T-helper 1 cell (primary cell): Measurements from ENCODE around the gene MYL7.
"Not testable (repeated sequence)": the region's sequence is repeated elsewhere in the genome, so short reads cannot be mapped to it uniquely, and the experiment has no call there.

Experiments
- DNase-seq, 5 donors: peaks; one replicate each; pipeline ENCODE4 v3.0.0-alpha.2; 2012 to 2020
- total RNA-seq, 4 donors: gene quantifications; one replicate each; lab custom pipeline; 2026; lab: John Stamatoyannopoulos, UW

Gene MYL7, protein sequence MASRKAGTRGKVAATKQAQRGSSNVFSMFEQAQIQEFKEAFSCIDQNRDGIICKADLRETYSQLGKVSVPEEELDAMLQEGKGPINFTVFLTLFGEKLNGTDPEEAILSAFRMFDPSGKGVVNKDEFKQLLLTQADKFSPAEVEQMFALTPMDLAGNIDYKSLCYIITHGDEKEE
- total RNA-seq, result 0 to 0.46 (median 0) reads per million in 4 donors

DNA sequence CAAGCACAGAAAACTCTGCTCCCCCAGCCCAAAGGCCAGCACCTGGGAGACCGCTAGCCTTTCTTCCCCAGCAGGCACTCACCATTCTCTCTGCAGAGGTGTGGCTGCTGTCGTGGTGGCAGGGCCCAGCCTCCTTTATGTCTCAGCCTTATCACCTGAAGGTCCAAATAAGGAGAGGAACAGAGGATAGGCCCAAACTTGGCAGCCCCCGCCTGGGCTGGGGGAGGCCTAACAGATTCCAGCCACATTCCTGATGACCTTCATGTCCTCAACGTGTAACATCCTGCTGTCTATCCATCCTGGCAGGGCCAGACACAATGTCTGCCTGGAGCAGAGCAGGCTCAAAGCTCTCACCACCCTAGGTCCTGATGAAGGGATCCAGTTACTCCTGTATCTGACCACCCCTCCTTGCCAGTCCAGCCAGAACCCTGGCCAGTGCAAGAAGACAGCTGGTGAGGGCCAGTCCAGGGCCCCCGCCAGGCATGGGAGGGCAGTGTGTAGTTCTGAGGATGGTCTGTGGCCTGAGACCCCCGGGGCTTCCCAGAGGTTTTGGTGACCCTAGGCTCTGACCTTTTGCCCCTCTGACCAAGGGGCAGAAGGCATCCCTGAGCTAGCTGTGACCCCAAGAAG lies at the start of gene MYL7:
TSS of gene MYL7 (minus strand) at position 112 of the 630 bp plus-strand sequence. CDS start at position 85, 27 bp downstream.
- no peak for DNase-seq

DNA sequence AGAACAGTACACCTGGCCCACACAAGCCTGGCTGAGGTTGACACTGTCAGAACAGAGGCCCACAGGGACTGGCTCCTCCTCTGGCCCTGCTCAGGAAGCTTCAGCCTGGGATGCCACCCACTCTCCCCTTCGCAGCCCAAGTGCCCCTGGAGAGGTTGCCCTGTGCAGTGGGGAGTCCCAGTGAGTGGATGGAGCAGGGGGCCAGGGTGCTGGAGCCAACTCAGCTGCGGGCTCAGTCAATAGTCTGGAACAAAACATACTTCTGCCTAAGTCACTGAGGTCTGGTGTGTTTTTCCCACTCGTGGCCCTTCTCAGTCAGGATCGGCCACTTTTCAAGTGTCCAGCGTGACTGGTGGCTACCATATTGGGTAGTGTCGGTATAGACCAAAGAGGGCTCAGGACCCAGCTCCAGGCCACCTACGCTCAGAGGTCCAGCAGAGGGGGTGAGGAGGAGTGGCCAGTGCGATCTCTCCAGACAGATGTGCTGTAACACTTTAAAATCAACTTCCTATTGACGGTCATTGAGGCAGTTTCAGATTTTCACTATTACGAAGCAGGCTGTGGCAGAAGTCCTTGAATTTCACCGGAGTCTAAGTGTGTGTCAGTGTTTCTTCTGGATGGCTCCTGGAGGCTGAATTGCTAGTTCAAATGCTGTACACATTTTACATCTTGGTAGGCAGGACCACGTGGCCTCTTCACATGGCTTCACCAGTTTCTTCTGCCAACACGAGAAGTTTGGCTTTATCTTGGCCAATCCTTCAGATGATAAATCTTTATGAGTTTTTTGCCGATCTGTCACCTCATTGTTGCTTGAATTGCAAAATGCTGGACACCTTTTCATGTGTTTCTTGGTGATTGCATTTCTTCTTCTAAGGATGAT lies 49.1 kb upstream of the MYL7 start:
- no peak for DNase-seq

DNA sequence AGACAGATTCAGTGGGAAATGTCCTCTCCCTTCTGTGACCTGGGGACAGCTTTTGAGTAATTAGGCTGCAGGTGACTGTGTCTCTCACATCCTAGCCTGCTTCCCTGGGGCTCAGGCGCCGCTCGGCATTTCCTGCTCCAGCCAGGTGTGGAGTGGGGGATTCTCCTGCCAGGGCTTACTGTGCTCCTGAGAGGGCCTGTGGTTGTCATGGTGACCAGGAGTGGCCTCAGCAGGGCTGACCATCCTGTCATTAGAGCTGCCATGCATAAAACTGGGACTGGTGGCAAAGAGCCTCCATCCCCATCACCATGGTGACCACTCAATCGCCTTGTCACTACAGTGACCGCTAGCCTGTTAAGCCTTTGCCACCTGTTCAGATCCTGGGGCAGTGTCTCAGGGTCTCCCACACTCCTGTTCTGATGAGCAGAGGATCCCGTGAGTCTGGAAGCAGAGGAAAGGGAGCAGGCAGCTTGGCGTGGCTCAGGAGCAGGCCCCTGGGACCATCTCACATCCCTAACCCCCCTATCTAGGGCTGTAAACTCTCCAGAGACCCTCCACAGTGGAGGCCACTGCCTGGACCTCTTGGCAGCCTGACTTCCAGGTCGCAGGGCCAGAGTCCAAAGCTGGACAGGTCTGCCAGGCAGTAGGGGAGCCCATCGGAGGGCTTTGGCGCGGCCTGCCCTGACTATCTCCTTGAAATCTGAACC lies 48.3 kb upstream of the MYL7 start, which contains the start of gene GCK:
TSS of gene GCK (minus strand) at position 154 of the 707 bp plus-strand sequence. CDS start 486 bp downstream, outside the sequence.
- DNase-seq, result no peak

DNA sequence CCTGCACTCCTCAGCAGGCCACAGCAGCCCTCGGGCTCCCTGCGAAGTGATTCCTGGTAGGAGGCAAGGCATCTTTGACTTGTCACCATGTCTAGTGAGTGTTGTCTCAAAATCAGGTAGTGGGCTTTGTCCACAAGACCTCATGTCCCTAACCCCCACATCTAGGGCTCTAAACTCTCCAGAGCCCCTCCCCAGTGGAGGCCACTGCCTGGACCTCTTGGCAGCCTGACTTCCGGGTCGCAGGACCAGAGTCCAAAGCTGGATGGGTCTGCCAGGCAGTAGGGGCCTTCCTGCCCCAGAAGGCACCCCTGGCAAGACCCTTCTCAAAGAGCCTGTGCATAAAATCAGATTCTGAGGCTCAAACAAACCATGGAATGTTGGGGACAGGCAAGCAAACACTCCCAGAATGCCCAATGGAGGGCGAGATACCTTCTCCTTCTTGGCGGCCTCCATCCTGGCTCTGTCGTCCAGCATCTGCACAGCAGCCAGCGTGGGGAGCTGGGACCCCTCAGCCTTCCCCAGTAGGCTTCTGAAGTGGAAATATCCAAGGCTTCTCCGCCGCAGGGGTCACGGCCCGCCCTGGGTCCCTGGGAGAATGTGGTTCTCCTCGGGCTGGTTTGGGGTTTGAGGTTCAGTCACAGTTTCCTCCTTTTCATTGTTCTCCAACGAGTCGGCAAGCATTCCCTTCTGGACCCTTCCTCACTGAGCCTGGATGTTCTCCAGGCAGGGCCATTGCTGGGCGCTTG lies 47.5 kb upstream of the MYL7 start:
- DNase-seq, result no peak

DNA sequence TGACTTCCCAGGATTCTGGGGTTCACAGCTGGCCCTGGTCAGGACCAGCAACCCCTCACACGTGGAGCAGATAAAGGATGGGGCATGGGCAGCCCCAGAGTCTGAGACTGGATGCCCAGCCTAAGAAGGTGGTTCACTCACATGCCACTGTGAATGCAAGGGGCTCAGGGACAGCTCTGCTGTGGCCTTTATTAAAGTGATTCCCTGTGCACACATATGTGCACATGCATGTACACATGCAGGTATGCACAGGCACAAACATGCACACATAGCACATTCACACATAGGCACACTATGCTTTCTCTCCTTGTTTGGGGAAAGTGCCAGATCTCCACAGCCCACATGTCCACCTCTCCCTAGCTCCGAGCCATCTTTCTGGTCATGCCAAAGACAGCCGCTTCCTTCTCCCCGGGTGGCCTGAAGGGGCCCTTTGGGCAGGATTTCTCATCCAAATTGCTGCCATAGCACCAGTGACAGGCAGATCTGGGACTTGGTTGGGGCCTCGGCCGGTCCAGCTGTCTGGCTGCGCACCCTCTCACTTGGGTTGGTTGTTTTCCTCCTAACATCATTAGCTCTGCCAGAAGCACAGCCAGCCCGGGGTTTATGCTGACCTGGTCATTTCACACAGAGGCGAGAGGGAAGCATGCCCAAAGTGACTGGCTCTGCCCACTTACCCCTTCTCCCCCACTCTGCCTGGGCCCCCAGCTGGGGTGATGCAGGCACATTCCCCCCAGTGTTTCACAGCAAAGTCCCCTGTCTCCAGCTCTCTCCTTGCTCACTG lies 46.7 kb upstream of the MYL7 start:
- DNase-seq, result no peak

DNA sequence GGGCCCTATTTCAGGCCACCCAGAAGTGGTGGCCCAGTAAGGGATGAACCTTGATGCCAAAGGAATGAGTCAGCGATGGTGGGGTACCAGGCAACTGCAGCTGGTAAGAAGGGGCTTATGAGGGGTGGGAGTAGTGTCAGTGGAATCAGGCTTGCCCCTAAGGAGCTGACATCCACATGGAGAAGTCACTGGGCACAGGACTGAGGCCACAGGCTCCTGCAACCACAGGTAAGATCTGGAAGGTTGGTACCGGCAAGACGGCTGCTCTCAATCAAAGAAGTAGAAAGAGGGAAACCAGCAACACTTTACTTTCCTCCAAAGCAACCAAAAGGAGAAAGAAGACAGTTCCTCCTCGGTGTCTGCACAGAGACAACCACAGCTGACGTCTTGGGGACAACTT lies 45.6 kb upstream of the MYL7 start:
- DNase-seq, result no peak

- DNase-seq, result no peak
These were observed 44.6 kb upstream of the MYL7 start for GRCh38 chr7:44185729-44186128.

GRCh38 chr7:44184873-44185446 lies 43.8 kb upstream of the MYL7 start:
- no peak for DNase-seq

DNA sequence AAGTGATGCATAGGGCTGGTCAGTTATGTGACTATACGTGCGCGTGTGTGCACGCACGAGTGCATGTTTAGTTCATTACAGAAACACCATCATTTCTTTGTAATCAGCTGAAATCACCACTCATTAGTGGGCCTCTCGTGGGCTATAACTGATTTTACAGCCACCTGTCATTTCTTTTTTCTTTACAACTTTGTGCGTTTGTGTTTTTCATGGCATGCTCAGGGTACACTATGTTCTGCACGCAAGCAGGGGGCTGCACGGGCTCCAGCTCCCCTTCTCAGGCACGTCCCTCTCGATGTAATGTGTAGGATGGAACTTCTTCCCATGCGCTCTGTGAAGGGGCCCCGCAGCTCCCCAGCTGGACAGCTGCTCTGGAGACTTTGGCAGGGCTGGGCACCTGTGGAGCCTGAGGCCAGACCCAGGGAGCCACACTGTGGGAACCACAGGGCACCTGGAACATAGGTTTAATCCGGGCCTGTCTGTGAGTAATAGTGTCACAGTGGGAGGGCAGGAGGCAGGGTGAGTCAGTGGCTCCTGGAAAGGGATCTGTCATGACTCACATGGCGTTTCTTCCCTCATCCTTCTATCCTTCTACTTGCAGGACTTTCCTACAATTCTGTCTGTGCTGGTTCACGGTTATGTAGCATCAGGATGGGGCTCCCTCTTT lies 43.2 kb upstream of the MYL7 start:
- no peak for DNase-seq

GRCh38 chr7:44183386-44183785 lies 42.3 kb upstream of the MYL7 start:
- no peak for DNase-seq

GRCh38 chr7:44182827-44183226 lies 41.7 kb upstream of the MYL7 start:
- DNase-seq, result no peak

GRCh38 chr7:44180631-44181030 lies 39.5 kb upstream of the MYL7 start:
- no peak for DNase-seq

DNA sequence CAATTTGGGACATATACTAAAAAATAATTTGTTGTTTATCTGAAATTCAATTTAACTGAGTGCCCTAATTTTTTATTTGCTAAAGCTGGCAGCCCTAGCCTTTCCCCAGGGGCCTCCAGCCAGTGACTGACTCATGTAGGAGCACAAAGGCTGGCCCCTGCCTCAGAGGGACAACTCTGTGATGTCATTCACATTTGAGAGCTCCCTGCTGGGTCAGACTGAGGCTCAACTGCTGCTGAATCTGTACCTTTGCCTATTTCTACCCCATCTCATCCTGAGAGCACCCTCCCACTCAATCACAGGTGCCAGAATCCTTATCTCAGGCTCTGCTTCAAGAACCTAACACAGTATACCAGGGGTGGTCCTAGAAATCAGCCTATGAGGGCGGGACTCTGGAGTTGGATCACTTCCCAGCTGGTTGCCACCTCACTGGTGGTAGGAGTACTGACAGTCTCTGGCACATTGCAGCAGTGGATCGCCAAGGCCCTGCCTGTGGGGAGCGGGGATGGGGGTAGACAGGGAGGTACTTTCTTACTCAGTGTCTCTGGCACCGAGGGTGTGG lies 36.5 kb upstream of the MYL7 start:
- DNase-seq, result no peak

DNA sequence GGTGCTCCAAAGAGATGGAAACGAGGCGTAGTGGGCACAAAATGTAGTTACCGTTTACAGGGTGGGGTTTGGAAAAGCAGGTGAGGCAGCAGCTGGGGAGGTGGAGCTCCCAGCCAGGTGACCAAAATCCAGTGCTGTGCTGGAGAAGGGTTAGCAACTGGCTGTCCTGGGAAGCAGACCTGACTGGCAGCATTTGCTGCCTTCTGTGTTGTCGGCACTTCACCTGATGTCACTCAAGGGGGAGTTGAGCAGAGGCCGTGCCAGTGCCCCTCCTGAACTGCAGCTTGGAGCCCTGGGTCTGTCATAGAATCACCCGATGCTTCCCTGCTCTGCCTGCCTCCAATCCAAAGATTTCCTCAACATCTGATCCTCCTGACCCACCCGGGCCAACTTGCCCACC lies 35.4 kb upstream of the MYL7 start:
- no peak for DNase-seq

- no peak for DNase-seq
These were observed 34.6 kb upstream of the MYL7 start for GRCh38 chr7:44175730-44176129.

DNA sequence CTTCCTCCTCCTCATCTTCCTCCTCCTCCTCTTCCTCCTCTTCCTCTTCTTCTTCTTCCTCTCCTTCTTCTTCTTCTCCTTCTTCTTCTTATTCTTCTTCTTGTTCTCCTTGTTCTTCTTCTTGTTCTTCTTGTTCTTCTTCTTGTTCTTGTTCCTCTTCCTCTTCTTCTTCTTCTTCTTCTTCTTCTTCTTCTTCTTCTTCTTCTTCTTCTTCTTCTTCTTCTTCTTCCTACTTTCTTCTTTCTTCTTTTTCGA lies 33.5 kb upstream of the MYL7 start:
- not testable (repeated sequence) for DNase-seq

GRCh38 chr7:44173911-44174693 lies 33.0 kb upstream of the MYL7 start:
- no peak for DNase-seq

DNA sequence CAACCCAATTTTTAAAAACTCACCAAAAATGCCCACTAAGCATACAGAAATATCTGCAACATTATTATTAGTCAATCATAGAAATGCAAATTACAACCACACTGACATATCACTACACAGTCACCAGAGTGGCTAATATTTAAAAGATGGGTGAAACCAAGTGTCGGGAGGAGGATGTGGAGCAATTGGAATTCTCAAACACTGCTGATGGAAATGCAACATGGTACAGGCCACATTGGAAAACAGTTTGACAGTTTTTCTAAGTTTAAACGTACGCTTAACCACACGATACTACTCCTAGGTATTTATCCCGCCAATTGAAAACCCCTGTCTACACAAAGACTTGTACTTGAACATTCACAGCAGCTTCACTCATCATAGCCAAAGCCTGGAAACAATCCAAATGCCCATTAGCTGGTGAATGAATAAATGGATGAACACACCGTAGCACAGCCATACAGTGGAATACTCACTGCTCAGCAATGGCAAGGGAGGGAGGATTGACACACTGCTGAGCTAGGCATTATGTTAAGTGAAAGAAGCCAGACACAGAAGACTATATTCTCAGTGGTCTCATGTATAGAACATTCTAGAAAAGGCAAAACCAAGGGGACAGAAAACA lies 31.8 kb upstream of the MYL7 start:
- DNase-seq, result no peak

DNA sequence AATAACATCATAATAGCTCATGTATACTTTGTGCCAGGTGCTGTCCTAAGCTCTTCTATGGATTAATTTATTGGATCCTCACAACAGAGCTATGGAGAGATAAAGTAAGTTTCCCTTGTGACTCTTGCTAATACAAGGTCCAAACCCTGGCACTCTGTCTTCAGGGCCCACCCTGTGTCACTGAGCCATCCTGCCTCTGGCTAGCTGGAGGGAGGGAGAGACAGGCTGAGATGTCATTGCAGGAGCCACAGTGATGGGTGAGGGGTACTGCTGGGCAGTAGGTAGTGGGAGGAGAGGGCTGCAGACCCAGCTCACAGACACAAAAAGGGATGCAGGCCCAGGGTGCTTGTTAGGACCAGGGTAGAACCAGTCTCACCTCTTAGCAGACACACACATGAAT lies 31.2 kb upstream of the MYL7 start:
- DNase-seq, result no peak
